ENCODE results near the gene C3. TPM values are rescaled to one million over a fixed set of nuclear protein-coding genes. Genes with fewer than 3 reads are reported as not detected.

Gene C3
- total and polyA plus RNA-seq, 2 of the 13 experiments (the other 11 are each of a cell fraction or from before 2014, with no cell fraction given): 1,455 to 6,272 TPM

DNA sequence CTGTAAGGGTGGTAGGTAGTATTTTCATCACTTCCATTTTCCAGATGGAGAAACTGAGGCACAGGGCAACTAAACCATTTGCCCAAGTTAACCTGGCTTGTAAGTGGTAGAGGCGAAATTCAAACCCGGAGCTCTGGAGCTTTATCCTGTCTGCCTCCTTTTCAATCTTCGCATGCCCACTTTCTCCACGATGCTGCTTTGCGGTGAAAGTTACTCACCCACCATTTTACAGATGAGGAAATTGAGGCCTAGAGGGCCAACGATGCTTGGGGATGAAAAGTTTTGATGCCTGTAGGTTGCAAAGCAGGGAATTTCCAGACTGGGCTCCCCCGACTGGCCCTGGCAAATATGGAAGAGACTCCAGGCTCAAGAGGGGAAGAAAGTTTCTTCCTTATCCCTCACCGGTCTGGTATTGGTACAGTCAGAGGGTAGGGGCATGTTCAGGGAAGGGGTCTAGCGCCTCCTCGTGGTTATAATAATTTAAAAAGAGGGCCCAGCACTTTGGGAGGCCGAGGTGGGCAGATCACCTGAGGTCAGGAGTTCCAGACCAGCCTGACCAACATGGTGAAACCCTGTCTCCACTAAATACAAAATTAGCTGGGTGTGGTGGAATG, 48.7 kb upstream of the C3 start (continued):
- TF ChIP-seq, protein P1, sequence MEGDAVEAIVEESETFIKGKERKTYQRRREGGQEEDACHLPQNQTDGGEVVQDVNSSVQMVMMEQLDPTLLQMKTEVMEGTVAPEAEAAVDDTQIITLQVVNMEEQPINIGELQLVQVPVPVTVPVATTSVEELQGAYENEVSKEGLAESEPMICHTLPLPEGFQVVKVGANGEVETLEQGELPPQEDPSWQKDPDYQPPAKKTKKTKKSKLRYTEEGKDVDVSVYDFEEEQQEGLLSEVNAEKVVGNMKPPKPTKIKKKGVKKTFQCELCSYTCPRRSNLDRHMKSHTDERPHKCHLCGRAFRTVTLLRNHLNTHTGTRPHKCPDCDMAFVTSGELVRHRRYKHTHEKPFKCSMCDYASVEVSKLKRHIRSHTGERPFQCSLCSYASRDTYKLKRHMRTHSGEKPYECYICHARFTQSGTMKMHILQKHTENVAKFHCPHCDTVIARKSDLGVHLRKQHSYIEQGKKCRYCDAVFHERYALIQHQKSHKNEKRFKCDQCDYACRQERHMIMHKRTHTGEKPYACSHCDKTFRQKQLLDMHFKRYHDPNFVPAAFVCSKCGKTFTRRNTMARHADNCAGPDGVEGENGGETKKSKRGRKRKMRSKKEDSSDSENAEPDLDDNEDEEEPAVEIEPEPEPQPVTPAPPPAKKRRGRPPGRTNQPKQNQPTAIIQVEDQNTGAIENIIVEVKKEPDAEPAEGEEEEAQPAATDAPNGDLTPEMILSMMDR (CRISPR knock-in tag; IDR thresholded peaks at IDR 0.05): peak; percentile 61
- TF ChIP-seq, protein P2, sequence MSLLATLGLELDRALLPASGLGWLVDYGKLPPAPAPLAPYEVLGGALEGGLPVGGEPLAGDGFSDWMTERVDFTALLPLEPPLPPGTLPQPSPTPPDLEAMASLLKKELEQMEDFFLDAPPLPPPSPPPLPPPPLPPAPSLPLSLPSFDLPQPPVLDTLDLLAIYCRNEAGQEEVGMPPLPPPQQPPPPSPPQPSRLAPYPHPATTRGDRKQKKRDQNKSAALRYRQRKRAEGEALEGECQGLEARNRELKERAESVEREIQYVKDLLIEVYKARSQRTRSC (CRISPR knock-in tag; IDR thresholded peaks at IDR 0.05; ENCODE audit: low read depth): no peak
- TF ChIP-seq, protein P3, sequence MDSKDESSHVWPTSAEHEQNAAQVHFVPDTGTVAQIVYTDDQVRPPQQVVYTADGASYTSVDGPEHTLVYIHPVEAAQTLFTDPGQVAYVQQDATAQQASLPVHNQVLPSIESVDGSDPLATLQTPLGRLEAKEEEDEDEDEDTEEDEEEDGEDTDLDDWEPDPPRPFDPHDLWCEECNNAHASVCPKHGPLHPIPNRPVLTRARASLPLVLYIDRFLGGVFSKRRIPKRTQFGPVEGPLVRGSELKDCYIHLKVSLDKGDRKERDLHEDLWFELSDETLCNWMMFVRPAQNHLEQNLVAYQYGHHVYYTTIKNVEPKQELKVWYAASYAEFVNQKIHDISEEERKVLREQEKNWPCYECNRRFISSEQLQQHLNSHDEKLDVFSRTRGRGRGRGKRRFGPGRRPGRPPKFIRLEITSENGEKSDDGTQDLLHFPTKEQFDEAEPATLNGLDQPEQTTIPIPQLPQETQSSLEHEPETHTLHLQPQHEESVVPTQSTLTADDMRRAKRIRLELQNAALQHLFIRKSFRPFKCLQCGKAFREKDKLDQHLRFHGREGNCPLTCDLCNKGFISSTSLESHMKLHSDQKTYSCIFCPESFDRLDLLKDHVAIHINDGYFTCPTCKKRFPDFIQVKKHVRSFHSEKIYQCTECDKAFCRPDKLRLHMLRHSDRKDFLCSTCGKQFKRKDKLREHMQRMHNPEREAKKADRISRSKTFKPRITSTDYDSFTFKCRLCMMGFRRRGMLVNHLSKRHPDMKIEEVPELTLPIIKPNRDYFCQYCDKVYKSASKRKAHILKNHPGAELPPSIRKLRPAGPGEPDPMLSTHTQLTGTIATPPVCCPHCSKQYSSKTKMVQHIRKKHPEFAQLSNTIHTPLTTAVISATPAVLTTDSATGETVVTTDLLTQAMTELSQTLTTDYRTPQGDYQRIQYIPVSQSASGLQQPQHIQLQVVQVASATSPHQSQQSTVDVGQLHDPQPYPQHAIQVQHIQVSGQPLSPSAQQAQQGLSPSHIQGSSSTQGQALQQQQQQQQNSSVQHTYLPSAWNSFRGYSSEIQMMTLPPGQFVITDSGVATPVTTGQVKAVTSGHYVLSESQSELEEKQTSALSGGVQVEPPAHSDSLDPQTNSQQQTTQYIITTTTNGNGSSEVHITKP (CRISPR knock-in tag; IDR thresholded peaks at IDR 0.05; ENCODE audit: low read depth): peak; percentile 83; the same call in 1 of the 2 replicates
- TF ChIP-seq CBX2 (IDR thresholded peaks at IDR 0.05; ENCODE audit: low read depth, low read length) (no peak), CBX2 (CRISPR knock-in tag; IDR thresholded peaks at IDR 0.05; ENCODE audit: low read depth) (no peak), ZSCAN22 (CRISPR knock-in tag; IDR thresholded peaks at IDR 0.05) (peak; percentile 93), RNF2 (conservative IDR thresholded peaks at IDR 0.05; ENCODE audit: low read depth) (no peak)
- TF ChIP-seq, protein P4, sequence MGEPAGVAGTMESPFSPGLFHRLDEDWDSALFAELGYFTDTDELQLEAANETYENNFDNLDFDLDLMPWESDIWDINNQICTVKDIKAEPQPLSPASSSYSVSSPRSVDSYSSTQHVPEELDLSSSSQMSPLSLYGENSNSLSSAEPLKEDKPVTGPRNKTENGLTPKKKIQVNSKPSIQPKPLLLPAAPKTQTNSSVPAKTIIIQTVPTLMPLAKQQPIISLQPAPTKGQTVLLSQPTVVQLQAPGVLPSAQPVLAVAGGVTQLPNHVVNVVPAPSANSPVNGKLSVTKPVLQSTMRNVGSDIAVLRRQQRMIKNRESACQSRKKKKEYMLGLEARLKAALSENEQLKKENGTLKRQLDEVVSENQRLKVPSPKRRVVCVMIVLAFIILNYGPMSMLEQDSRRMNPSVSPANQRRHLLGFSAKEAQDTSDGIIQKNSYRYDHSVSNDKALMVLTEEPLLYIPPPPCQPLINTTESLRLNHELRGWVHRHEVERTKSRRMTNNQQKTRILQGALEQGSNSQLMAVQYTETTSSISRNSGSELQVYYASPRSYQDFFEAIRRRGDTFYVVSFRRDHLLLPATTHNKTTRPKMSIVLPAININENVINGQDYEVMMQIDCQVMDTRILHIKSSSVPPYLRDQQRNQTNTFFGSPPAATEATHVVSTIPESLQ (CRISPR knock-in tag; conservative IDR thresholded peaks at IDR 0.05): no peak
